Liver (tissue), 3 donors: ENCODE measurements around the gene GALNT9.

Experiments used
- CTCF ChIP-seq: fragments of 150-350 bp; IDR thresholded peaks from 2 replicates; pipeline ENCODE4 v1.5.1; 2017; ENCODE audit warnings: improper control_type of control experiment, low read depth, low read length; ENCODE audit not compliant: missing input control
- RAD21 ChIP-seq, 2 donors: IDR thresholded peaks; 2 replicates each; pipeline ENCODE4 v1.6.1; 2016; ENCODE audit warnings: antibody characterized with exemption in 2 of 2, mild to moderate bottlenecking in 2 of 2
- SP1 ChIP-seq: IDR thresholded peaks from 2 replicates; pipeline ENCODE4 v1.6.1; 2018; ENCODE audit warnings: antibody characterized with exemption, mild to moderate bottlenecking
- TAF1 ChIP-seq: conservative IDR thresholded peaks from 2 replicates; pipeline ENCODE4 v1.6.1; 2016; ENCODE audit warnings: antibody characterized with exemption, mild to moderate bottlenecking
- TF ChIP-seq, protein P1 (sequence below): IDR thresholded peaks from 2 replicates; pipeline ENCODE4 v1.6.1; 2016; ENCODE audit warnings: antibody characterized with exemption
- TF ChIP-seq, protein P2 (sequence below): IDR thresholded peaks from 2 replicates; pipeline ENCODE4 v1.6.1; 2016; ENCODE audit warnings: antibody characterized with exemption
- TF ChIP-seq, protein P3 (sequence below): IDR thresholded peaks from 2 replicates; pipeline ENCODE4 v1.6.1; 2016; ENCODE audit warnings: antibody characterized with exemption, mild to moderate bottlenecking
- donor health status: healthy.
- donor health status: healthy.

DNA sequence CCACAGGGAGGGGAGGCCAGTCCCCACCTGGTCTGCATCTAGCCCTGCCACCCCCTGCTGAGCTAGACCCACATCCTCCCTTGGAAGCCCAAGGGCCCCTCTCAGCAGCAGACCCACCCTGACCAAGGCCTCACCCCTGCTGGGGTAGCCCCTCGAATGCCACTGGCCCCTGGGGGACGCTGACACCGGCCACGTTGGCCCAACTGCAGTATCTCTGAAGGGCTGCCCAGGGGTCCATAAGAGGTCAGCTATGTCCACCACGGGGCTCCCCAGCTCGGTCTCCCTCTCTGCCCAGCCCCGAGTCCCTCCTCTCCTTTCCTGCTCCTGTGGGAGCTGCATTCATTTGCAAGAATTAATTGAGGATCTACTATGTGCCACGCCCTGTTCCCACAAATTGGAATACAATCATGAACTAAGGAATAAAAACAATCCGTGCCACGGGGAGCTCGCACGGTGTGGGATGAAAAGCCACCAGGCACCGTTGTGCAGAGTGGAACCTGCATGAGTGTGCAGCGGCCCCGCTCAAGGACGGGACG is 71.4 kb downstream of the GALNT9 start:
- no peak for TF ChIP-seq CTCF
- TF ChIP-seq TAF1, result no peak
- TF ChIP-seq, protein P1, sequence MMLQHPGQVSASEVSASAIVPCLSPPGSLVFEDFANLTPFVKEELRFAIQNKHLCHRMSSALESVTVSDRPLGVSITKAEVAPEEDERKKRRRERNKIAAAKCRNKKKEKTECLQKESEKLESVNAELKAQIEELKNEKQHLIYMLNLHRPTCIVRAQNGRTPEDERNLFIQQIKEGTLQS, result no peak
- no peak for TF ChIP-seq RAD21 (IDR thresholded peaks at IDR 0.05)
- TF ChIP-seq SP1, result no peak
- TF ChIP-seq, protein P2, sequence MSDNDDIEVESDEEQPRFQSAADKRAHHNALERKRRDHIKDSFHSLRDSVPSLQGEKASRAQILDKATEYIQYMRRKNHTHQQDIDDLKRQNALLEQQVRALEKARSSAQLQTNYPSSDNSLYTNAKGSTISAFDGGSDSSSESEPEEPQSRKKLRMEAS, result no peak
- TF ChIP-seq, protein P3, sequence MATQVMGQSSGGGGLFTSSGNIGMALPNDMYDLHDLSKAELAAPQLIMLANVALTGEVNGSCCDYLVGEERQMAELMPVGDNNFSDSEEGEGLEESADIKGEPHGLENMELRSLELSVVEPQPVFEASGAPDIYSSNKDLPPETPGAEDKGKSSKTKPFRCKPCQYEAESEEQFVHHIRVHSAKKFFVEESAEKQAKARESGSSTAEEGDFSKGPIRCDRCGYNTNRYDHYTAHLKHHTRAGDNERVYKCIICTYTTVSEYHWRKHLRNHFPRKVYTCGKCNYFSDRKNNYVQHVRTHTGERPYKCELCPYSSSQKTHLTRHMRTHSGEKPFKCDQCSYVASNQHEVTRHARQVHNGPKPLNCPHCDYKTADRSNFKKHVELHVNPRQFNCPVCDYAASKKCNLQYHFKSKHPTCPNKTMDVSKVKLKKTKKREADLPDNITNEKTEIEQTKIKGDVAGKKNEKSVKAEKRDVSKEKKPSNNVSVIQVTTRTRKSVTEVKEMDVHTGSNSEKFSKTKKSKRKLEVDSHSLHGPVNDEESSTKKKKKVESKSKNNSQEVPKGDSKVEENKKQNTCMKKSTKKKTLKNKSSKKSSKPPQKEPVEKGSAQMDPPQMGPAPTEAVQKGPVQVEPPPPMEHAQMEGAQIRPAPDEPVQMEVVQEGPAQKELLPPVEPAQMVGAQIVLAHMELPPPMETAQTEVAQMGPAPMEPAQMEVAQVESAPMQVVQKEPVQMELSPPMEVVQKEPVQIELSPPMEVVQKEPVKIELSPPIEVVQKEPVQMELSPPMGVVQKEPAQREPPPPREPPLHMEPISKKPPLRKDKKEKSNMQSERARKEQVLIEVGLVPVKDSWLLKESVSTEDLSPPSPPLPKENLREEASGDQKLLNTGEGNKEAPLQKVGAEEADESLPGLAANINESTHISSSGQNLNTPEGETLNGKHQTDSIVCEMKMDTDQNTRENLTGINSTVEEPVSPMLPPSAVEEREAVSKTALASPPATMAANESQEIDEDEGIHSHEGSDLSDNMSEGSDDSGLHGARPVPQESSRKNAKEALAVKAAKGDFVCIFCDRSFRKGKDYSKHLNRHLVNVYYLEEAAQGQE, result no peak
